Liver (tissue), 9 donors: Measurements from ENCODE around the gene AKAIN1. TPM values are rescaled to one million over a fixed set of nuclear protein-coding genes. Genes with fewer than 3 reads are reported as not detected.

Experiments used
- DNase-seq: peaks from one replicate; pipeline ENCODE4 v3.0.0-alpha.2; 2017; ENCODE audit warnings: low spot score
- H3K27ac ChIP-seq, 2 donors: one replicate each; pipeline ENCODE4 v1.7.0; 2013; ENCODE audit warnings: inconsistent platforms in 2 of 2, low read length in 2 of 2, control low read depth in 1 of 2, low read depth in 1 of 2, mild to moderate bottlenecking in 1 of 2
- H3K27me3 ChIP-seq, 4 donors: one replicate each; pipeline versions ENCODE4 v1.6.1 to v1.7.0; 2013; ENCODE audit warnings: low read length in 3 of 4, inconsistent platforms in 1 of 4, mild to moderate bottlenecking in 1 of 4, moderate library complexity in 1 of 4; ENCODE audit not compliant: control insufficient read depth in 4 of 4, insufficient read depth in 4 of 4
- H3K36me3 ChIP-seq, 4 donors: one replicate each; pipeline versions ENCODE4 v1.6.1 to v1.7.0; 2013; ENCODE audit warnings: low read length in 3 of 4, mild to moderate bottlenecking in 3 of 4, low read depth in 1 of 4, moderate library complexity in 1 of 4; ENCODE audit not compliant: control insufficient read depth in 4 of 4, insufficient read depth in 3 of 4
- H3K4me1 ChIP-seq, 4 donors: one replicate each; pipeline versions ENCODE4 v1.6.1 to v1.7.0; 2013; ENCODE audit warnings: low read length in 3 of 4, mild to moderate bottlenecking in 3 of 4, moderate library complexity in 1 of 4; ENCODE audit not compliant: control insufficient read depth in 4 of 4, insufficient read depth in 4 of 4
- H3K4me3 ChIP-seq, 3 donors: one replicate each; pipeline versions ENCODE4 v1.6.1 to v1.7.0; 2013; ENCODE audit warnings: low read length in 3 of 3, control low read depth in 1 of 3, low read depth in 1 of 3, mild to moderate bottlenecking in 1 of 3
- H3K9ac ChIP-seq, 2 donors: one replicate each; pipeline ENCODE4 v1.7.0; 2013; ENCODE audit warnings: low read length in 2 of 2, mild to moderate bottlenecking in 2 of 2, moderate library complexity in 2 of 2, control low read depth in 1 of 2, low read depth in 1 of 2
- H3K9me3 ChIP-seq, 4 donors: one replicate each; pipeline versions ENCODE4 v1.6.1 to v1.7.0; 2013; ENCODE audit warnings: low read length in 3 of 4; ENCODE audit not compliant: control insufficient read depth in 4 of 4
- EGR1 ChIP-seq, 2 donors: IDR thresholded peaks; 2 replicates each; pipeline ENCODE4 v1.6.1; 2016 to 2018; ENCODE audit warnings: antibody characterized with exemption in 2 of 2, low read depth in 2 of 2
- FOXA1 ChIP-seq: IDR thresholded peaks from 2 replicates; pipeline ENCODE4 v1.6.1; 2016; ENCODE audit warnings: antibody characterized with exemption
- GABPA ChIP-seq, 2 donors: IDR thresholded peaks in 1 of 2; conservative IDR thresholded peaks in 1 of 2; 2 replicates each; pipeline ENCODE4 v1.6.1; 2016; ENCODE audit warnings: antibody characterized with exemption in 2 of 2, mild to moderate bottlenecking in 1 of 2, moderate library complexity in 1 of 2
- HNF4A ChIP-seq, 2 donors: conservative IDR thresholded peaks; 2 replicates each; pipeline ENCODE4 v1.6.1; 2016; ENCODE audit warnings: antibody characterized with exemption in 2 of 2, mild to moderate bottlenecking in 2 of 2
- HNF4G ChIP-seq: IDR thresholded peaks from 2 replicates; pipeline ENCODE4 v1.6.1; 2016; ENCODE audit warnings: antibody characterized with exemption
- JUND ChIP-seq, 2 donors: IDR thresholded peaks; 2 replicates each; pipeline ENCODE4 v1.6.1; 2016; ENCODE audit warnings: antibody characterized with exemption in 2 of 2
- MAX ChIP-seq: IDR thresholded peaks from 2 replicates; pipeline ENCODE4 v1.6.1; 2016; ENCODE audit warnings: antibody characterized with exemption
- NR2F2 ChIP-seq: IDR thresholded peaks from 2 replicates; pipeline ENCODE4 v1.6.1; 2016; ENCODE audit warnings: antibody characterized with exemption
- RAD21 ChIP-seq, 2 donors: IDR thresholded peaks; 2 replicates each; pipeline ENCODE4 v1.6.1; 2016; ENCODE audit warnings: antibody characterized with exemption in 2 of 2, mild to moderate bottlenecking in 2 of 2
- REST ChIP-seq: IDR thresholded peaks from 2 replicates; pipeline ENCODE4 v1.6.1; 2016; ENCODE audit warnings: antibody characterized with exemption, mild to moderate bottlenecking
- RXRA ChIP-seq, 2 donors: IDR thresholded peaks; 2 replicates each; pipeline ENCODE4 v1.6.1; 2017 to 2018; ENCODE audit warnings: antibody characterized with exemption in 2 of 2, mild to moderate bottlenecking in 1 of 2
- ZBTB33 ChIP-seq: IDR thresholded peaks from 2 replicates; pipeline ENCODE4 v1.6.1; 2016; ENCODE audit warnings: antibody characterized with exemption
- WGBS: extraction: QIAGEN DNeasy Blood & Tissue Kit; methylation state at CpG from one replicate; pipeline ENCODE4 v1.1.7; 2013; 5-methylcytosine and 5-hydroxymethylcytosine counted together
- polyA plus RNA-seq, 2 donors: library from polyadenylated mRNA; stranded (reverse) in 1 of 2; unstranded in 1 of 2; fragments of 200-250 nt in 1 of 2; fragments of >200 nt in 1 of 2; fragmentation: Nextera tagmentation in 1 of 2; extraction: Ambion mirVana in 1 of 2; gene quantifications; one replicate each; pipeline versions ENCODE4 v1.2.1 to v1.2.3, GENCODE V29; 2013 to 2015
- total RNA-seq, 2 donors: library from RNA; depleted of rRNA; stranded (reverse); fragments of >200 nt; gene quantifications; one replicate each; pipeline ENCODE4 v1.2.3, GENCODE V29; 2014
- donor health status: healthy.
- donor health status: healthy.
- donor health status: healthy.
- donor health status: healthy.
- donor health status: healthy.

AKAIN1 gene
- total and polyA plus RNA-seq, 4 donors = 0.31 to 0.75 TPM; not detected in 2

- 69% methylated on average over 4 of the region's 4 CpGs for WGBS
- DNase-seq = no peak
- TF ChIP-seq MAX (no peak), NR2F2 (no peak), RAD21 (IDR thresholded peaks at IDR 0.05) (no peak), REST (no peak), GABPA (IDR thresholded peaks at IDR 0.05 in 1 of 2, conservative IDR thresholded peaks at IDR 0.05 in 1 of 2) (no peak), EGR1 (IDR thresholded peaks at IDR 0.05; ENCODE audit: low read depth in 2 of 2) (no peak), JUND (IDR thresholded peaks at IDR 0.05) (no peak), ZBTB33 (no peak), FOXA1 (no peak), HNF4G (no peak), HNF4A (conservative IDR thresholded peaks at IDR 0.05) (no peak), RXRA (IDR thresholded peaks at IDR 0.05) (no peak)
- Histone ChIP-seq H3K27ac (no peak overlapping the region), H3K36me3 (no peaks in the 10 kb centered on the region), H3K4me1 (no peaks in the 10 kb centered on the region), H3K4me3 (no peak overlapping the region), H3K27me3 (peaks cover 0 to 2% (median 0%) of the 10 kb centered on the region in 4 donors), H3K9ac (no peak overlapping the region), H3K9me3 (no peaks in the 10 kb centered on the region)
These were observed 51.0 kb downstream of the AKAIN1 start for GRCh38 chr18:5146093-5146492.

GRCh38 chr18:5145168-5145825 is 51.8 kb downstream of the AKAIN1 start:
- peaks cover 0 to 2% (median 0%) of the 10 kb centered on the region in 4 donors for H3K27me3 ChIP-seq
- no peak overlapping the region for H3K4me3 ChIP-seq
- H3K9ac ChIP-seq = no peak overlapping the region
- H3K27ac ChIP-seq = no peak overlapping the region
- H3K36me3 ChIP-seq = no peaks in the 10 kb centered on the region
- H3K4me1 ChIP-seq = no peaks in the 10 kb centered on the region
- no peak for DNase-seq
- WGBS = 82% methylated on average over 10 of the region's 10 CpGs
- no peak for TF ChIP-seq EGR1 (IDR thresholded peaks at IDR 0.05; ENCODE audit: low read depth in 2 of 2)
- no peak for TF ChIP-seq NR2F2
- TF ChIP-seq ZBTB33 = no peak
- no peak for TF ChIP-seq HNF4A (conservative IDR thresholded peaks at IDR 0.05)
- TF ChIP-seq RXRA (IDR thresholded peaks at IDR 0.05) = no peak
- no peaks in the 10 kb centered on the region for H3K9me3 ChIP-seq
